Left cardiac atrium (tissue), 4 donors: ENCODE results near the gene GID8. TPM values are rescaled to one million over a fixed set of nuclear protein-coding genes. Genes with fewer than 3 reads are reported as not detected.
"Not testable (repeated sequence)": the region's sequence is repeated elsewhere in the genome, so short reads cannot be mapped to it uniquely, and the experiment has no call there.

Experiments
- ATAC-seq, 2 donors: fragments of 200-7000 bp; cut with Tn5 transposase; one replicate each; pipeline ENCODE4 v1.9.1; 2020; ENCODE audit warnings: mild to moderate bottlenecking in 2 of 2, moderate library complexity in 2 of 2
- DNase-seq: peaks from one replicate; pipeline ENCODE4 v3.0.0-alpha.2; 2020
- intact Hi-C, 2 donors: fragments of 100-400 bp; cut with DNase I; formaldehyde crosslinking; loops; one replicate each; pipeline versions ENCODE4 v1.14.1 to v1.15.1; 2022 to 2023
- total RNA-seq, 2 donors: library from RNA; stranded (reverse); fragmentation: NEBNext Ultra II Directional; extraction: Animal tissue kit (Norgen Biotek cat#: 25700); gene quantifications; one replicate each; pipeline ENCODE4 v1.2.1, GENCODE V29; 2021
- donor health status: DM: no; HTN: yes; CAD: no.
- donor health status: DM: no; HTN: yes; CAD: no; lungs with severe emphysema.
- donor health status: DM: yes; HTN: yes; CAD: no.
- donor health status: Dilated cardiomyopathy.

GID8 gene
- total RNA-seq, 2 donors from 2014 or later, result 16.8 to 20.2 TPM

DNA sequence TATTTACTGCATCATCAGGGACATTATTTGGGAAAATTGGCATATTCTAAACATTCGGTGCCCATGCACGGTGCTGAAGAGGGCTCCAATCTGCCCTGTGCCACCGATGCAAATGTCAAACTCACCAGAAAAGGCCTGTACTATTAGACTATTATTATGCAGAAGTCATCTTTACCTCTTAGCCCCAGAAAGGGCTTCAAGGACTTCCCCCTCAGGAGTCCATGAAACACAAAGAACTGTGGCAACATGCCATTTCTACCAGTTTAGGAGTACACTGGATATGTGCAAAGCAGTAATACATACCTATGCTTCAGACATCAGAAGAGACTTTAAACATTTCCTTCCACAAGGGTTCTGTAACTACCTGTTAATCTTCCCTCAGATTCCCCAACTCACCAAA lies 20.2 kb upstream of the GID8 start:
- ATAC-seq (no peak), DNase-seq (no peak)
- intact Hi-C loops, result no loop called here

- intact Hi-C loops, result no loop called here
- ATAC-seq, result no peak
- DNase-seq, result no peak
Observed at GRCh38 chr20:62918147-62918546, 19.8 kb upstream of the GID8 start.

- intact Hi-C loops, result no loop called here
- ATAC-seq, result no peak
- DNase-seq, result peak; percentile 4
Observed at GRCh38 chr20:62918831-62919230, 19.1 kb upstream of the GID8 start.

DNA sequence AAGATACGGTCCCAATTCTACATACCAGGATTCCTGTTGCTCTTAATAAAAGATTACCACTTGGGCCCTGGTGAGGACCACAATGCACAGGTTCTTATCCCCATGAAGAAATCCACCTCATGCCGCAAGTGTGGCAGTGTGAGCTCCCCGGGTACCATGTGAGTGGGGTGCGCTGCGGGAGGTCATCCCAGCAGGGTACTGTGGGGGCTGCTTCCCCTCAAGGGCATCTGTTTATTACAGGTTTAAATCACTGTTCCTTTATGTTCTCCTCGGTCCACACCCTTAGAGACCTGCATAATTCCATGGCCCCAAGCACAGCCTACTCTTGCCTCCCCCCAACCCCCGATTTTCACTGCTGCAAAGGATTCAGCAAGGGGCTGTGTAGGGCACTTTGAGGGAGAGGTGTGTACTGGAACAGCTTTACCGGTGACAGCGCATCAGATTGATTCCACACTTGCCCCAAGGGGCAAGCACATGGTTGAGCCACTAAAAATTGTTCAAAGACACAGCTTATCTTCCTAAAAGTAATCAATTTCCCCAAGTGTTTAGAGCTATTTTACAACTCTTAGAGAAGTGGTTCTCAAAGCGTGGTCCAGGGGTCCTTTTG lies 17.8 kb upstream of the GID8 start:
- intact Hi-C loops, result no loop called here
- DNase-seq (peak; percentile 5), ATAC-seq (no peak)

GRCh38 chr20:62921119-62921687 lies 16.7 kb upstream of the GID8 start:
- intact Hi-C loops, result no loop called here
- ATAC-seq, result peak; percentile 28 to 44
- peak; percentile 40 for DNase-seq

DNA sequence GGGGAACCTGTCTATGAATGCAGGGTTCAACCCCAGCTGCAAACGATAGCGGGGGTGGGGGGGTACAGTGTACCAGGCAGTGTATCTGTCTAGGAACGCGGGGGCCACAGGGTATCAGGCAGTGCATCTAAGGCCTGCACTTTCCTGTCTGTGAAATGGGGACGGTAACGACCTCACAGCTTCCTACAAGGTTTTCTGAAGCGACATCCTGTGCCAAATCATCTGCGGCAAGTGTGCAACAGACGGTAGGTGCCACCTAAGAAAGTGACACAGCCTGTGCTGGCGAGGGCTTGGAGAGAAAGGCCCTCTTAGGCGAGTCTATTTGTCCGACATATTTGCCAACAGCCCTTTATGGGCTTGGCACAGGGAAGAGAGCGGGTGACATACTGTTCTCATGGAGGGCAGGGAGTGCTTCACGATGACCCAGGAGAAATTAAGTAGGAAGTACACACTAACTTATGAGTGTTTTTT lies 15.5 kb upstream of the GID8 start:
- ATAC-seq (no peak), DNase-seq (peak; percentile 20)
- intact Hi-C loops, result no loop called here

DNA sequence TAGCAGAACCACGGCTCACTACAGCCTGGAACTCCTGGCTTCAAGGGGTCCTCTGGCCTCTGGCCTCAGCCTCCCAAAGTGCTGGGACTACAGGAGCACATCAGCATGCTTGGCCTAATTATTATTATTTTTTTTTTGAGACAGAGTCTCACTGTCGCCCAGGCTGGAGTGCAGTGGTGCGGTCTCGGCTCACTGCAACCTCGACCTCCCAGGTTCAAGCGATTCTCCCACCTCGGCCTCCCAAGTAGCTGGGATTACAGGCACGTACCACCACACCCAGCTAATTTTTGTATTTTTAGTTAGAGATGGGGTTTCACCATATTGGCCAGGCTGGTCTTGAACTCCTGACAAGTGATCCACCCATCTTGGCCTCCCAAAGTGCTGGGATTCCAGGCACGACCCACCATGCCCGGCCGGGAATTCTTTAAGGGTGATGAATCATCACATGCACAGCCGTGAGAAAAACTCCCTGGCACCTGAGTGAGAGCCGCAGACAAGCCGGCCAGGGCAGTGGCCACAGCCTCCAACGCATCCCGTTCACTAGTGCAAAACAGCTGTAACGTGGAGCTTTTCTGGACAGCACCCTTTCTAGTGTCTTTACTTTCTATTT lies 14.8 kb upstream of the GID8 start:
- ATAC-seq (peak in 1 of 2 donors; percentile 37), DNase-seq (peak; percentile 52)
- intact Hi-C loops, result not testable (repeated sequence)

- intact Hi-C loops, result no loop called here
- DNase-seq (peak; percentile 7), ATAC-seq (no peak)
Observed at GRCh38 chr20:62923669-62924441, 14.1 kb upstream of the GID8 start.

GRCh38 chr20:62924442-62925075 lies 13.4 kb upstream of the GID8 start:
- DNase-seq, result peak; percentile 25
- intact Hi-C loops, result no loop called here
- no peak for ATAC-seq

- ATAC-seq (no peak), DNase-seq (no peak)
- intact Hi-C loops, result no loop called here
Observed at GRCh38 chr20:62925076-62925419, 12.9 kb upstream of the GID8 start.

DNA sequence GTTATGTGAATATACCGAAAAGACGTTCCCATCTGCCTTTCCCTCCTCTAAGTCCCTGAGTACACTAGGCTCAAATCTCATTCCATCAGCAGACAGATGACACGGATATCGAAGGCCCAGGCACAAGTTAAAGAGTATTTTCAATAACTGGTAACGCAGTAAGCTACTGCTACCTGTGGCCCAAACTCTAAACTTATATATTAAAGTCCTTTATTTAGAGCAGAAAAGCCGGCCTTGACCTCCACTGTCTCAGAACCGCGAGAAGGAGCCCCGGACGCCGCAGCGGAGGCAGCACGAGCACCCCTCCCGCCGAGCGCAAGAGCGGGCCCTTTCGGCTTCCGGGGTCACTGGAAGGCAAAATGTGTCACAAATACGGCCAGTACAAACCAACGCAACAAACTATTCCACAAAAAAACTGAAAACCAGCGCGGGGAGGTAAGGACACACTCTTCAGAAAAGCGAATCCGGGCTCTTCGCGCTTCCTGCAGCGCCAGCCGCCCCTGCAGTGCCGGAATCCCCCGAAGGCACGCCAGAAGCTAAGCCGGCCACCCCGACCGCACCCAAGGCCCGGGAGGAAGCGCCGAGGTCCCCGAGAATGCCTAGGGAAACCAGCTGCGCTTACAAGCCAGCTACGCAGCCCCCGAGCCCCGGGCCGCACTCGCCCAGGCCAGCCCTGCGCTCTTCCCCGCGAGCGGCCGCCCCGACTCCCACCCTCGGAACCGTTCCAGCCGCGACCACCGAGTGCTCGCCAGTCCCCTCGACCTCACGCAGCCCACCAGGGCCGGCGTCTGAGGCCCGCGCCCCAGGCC lies 12.3 kb upstream of the GID8 start:
- DNase-seq, result peak; percentile 50
- intact Hi-C loops, result no loop called here
- peak; percentile 5 to 22 for ATAC-seq

- peak; percentile 88 to 93 for ATAC-seq
- intact Hi-C loops, result no loop called here
- DNase-seq, result peak; percentile 91
Observed at GRCh38 chr20:62926229-62927127, 11.5 kb upstream of the GID8 start, which contains the start of gene DIDO1. Gene DIDO1 (minus strand): TSS chr20:62926505.

DNA sequence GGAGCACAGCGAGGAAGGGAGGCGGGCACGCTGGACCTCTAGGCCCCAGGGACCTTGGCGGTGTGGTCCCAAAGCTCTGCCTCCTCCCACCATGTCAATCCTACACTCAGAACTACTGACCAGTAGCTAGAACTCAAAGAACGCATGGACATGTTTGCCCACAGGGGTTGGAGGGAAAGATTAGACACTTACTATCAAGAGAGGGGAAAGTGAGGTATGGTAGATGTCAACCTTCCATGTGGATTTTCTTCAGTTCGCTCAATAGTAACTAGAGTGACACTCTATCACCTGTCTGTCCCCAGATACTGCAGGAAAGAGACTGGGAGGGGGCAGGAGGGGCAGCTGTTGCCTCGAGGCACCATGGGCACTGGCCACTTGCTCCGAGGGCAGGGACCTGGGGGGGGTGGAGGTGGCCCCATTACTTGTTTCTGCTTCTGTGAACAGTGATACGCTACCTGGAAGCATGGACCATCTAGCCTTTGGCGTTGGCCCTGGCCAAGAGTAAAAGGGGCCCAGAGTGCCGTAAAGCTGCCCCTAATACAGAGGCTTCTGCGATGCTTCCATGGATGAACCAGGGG lies 10.7 kb upstream of the GID8 start:
- DNase-seq (peak; percentile 7), ATAC-seq (no peak)
- intact Hi-C loops, result no loop called here

DNA sequence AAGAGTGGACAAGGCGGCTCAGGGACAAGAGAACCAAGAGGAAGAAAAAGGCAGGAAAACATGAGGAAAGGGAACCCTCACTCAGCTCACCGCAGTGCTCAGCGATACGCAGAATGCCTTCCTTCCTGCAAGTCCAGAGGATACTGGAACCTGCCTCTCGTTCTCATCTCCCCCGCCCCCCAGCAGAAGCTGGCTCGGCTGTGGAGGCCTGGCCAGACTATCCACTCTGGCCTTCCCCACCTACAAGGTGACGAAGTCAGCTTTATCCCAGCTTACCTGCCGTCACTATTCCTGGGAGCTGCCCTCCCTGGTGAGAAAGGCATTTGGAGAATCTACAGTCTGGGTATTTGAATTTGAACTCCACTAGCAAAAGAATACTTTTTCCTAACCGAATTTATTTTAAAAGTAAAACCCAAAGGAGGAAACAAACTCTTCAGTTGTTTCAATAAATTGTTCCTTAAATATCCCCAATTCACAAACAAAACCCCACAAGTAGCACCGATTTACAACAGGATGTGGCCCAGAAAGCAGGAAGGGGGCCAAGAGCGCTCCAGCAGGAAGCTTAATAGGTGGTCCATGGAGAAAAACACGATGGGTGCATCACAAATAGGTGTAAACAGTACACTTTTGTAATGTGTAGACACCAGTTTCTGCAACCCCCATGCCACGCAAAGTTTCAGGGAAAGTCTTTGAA lies 9.6 kb upstream of the GID8 start:
- no peak for ATAC-seq
- intact Hi-C loops, result no loop called here
- DNase-seq, result peak; percentile 10

DNA sequence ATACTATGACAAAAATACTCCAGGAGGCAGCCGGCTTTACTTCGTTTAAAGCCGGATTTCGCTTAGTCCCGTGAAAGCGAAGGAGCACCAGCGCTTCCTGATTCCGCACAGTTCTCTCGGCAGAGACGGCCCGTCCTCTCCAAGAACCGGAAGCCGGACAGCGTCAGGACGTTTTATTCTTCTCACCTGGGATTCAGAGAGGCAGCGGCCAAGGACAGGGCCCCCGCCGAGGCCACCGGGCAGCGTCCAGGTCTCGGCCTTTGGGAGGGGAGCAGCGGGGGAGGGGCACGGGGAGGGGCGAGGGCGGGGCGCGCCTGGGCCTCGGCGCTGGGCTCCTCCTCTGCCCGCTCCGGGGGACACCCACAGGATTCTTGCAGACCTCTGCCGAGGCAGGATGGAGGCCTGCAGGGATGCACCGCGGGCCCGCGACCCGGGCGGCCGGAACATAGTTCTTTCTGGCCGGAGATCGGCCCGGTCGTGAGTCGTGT lies 8.9 kb upstream of the GID8 start:
- DNase-seq (peak; percentile 77), ATAC-seq (peak; percentile 45 to 73)
- intact Hi-C loops, result no loop called here

DNA sequence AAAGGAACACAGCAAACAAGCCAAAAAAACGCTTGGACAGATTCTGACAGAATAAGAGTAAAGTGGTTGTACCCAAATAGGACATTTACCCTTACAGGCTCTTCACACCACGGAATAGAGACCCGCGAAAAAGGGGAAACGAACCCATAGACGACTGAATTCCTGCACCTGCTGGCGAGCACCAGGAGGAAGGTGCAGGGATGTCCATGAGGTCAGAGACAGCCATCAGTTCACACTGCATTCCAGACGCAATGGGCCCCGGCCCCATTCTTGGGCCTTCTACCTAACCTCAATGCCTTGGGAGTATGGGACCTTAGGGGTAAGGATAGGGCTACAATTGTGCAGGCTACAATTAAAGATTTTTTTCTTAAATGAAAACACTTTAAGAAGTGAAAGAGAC lies 6.5 kb upstream of the GID8 start:
- intact Hi-C loops, result no loop called here
- DNase-seq, result no peak
- no peak for ATAC-seq

DNA sequence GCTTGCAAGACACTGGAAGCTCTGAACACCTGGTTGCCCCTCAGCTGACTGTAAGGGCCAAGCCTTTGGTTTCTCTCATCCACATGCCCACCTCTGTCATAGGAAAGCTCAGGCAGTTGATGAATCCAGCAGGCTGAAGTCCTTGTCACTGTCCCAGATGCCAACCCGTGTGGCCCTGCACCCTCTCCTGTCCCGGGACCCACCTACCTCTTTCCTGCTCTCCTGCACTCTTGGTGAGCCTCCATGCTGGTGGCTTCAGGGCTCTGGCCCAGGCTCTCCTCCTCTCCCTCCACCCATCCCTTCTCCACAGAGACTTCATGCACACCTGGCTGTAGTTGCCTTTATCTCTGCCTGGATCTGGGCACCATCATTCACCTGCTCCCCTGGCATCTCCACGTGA lies 4.0 kb upstream of the GID8 start:
- ATAC-seq, result no peak
- intact Hi-C loops, result no loop called here
- no peak for DNase-seq
